Body of pancreas (tissue), 4 donors: Measurements from ENCODE around the gene SSRP1.

ENCODE experiments used
- POLR2A ChIP-seq, 3 donors: fragments of 450-650 bp; IDR thresholded peaks; one replicate each; pipeline ENCODE4 v1.6.1; 2016; ENCODE audit warnings: antibody characterized with exemption in 3 of 3, mild to moderate bottlenecking in 2 of 3
- TF ChIP-seq, protein P1 (sequence below), 7 experiments: fragments of 450-650 bp in 4 of 7; fragments of 200-600 bp in 3 of 7; sonication (generic) in 3 of 7; IDR thresholded peaks; one replicate each; pipeline ENCODE4 v1.5.1; 2016 to 2019; ENCODE audit warnings: antibody characterized with exemption in 7 of 7

DNA sequence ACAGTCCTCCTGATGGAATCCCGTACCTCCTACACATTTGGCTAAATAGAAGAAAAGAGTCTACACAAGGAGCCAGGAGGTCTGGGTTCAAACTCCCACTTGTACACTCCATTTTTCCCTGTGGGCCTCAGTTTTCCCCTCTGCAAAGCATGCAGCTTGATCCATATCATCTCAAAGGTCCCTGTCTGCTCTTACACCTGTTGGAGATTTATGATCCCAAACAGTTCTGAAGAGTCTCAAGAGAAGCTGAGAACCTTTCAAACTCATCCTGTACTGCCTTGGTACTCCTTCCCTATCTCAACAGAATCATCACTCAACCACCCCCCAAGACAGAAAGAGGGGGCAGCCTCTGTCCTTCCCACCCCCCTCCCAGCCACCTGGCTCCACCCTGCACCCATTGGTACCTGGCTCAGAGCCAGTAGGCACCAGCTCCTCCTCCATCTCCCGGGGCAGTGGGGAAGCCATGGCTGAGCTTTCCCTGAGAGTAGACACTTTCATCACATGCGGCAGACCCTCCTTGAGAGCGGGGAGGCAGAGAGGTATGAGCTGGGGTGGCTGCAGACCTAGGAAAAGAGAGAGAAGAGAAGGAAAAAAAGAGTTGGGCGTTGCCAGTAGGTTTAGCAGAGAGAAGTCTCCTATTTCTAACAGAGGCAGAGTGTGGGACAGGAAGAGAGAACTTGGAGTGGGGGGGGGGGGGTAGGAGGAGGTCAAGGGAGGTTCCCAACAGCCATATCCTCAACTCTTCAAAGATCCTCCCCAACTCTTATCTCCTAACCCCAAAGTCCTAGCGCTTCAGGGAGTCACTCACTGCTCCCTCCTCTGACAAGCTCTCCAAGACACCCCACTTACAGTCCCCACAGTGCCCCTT lies 14.1 kb downstream of the SSRP1 start:
- TF ChIP-seq, protein P1, sequence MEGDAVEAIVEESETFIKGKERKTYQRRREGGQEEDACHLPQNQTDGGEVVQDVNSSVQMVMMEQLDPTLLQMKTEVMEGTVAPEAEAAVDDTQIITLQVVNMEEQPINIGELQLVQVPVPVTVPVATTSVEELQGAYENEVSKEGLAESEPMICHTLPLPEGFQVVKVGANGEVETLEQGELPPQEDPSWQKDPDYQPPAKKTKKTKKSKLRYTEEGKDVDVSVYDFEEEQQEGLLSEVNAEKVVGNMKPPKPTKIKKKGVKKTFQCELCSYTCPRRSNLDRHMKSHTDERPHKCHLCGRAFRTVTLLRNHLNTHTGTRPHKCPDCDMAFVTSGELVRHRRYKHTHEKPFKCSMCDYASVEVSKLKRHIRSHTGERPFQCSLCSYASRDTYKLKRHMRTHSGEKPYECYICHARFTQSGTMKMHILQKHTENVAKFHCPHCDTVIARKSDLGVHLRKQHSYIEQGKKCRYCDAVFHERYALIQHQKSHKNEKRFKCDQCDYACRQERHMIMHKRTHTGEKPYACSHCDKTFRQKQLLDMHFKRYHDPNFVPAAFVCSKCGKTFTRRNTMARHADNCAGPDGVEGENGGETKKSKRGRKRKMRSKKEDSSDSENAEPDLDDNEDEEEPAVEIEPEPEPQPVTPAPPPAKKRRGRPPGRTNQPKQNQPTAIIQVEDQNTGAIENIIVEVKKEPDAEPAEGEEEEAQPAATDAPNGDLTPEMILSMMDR (IDR thresholded peaks at IDR 0.05) = no peak
- TF ChIP-seq POLR2A (IDR thresholded peaks at IDR 0.05) = no peak
